ENCODE results near the gene RASSF8.

The RASSF8 gene

DNA sequence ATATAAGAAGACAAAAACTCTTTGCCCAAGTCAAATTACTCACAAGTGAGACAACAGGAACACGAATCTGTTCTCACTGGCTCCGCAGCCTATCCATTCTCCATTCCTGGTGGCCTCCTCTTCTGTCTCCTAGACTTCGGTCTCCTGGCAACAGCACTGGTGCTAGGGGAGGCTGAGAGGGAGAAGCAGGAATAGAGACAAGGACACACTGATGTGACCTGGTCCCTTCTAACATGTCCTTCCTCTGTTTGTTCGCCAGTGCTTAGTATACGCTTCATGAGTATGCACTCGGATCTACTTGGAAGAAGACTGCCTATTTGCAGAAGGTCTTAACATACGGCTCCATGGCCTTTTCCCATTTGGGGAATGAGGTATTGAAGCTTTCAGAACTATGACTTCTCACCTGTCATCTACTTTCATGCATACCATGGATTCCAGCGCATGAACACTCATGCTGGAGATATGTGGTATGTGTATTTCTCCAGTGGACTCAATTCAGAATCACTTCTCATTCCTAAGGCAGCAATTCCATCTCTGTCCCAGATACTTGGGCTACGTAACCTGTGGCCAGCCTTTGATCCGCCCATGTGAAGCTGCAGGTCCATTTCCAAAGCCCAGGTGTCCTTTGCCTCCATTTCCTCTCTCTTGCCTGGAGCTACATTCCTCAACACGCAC, 132.5 kb downstream of the RASSF8 start:
- no peak for TF ChIP-seq EZH2phosphoT487 (conservative IDR thresholded peaks at IDR 0.05; ENCODE audit: low read length)
- TF ChIP-seq, protein P1, sequence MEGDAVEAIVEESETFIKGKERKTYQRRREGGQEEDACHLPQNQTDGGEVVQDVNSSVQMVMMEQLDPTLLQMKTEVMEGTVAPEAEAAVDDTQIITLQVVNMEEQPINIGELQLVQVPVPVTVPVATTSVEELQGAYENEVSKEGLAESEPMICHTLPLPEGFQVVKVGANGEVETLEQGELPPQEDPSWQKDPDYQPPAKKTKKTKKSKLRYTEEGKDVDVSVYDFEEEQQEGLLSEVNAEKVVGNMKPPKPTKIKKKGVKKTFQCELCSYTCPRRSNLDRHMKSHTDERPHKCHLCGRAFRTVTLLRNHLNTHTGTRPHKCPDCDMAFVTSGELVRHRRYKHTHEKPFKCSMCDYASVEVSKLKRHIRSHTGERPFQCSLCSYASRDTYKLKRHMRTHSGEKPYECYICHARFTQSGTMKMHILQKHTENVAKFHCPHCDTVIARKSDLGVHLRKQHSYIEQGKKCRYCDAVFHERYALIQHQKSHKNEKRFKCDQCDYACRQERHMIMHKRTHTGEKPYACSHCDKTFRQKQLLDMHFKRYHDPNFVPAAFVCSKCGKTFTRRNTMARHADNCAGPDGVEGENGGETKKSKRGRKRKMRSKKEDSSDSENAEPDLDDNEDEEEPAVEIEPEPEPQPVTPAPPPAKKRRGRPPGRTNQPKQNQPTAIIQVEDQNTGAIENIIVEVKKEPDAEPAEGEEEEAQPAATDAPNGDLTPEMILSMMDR (IDR thresholded peaks at IDR 0.05; ENCODE audit: insufficient read depth, low read length, poor library complexity, severe bottlenecking) = no peak
- Histone ChIP-seq H2AFZ (ENCODE audit: low read depth, low read length, severe bottlenecking) (no peak overlapping the region), H3K27me3 (ENCODE audit: low read length) (no peaks in the 10 kb centered on the region), H3K4me3 (ENCODE audit: insufficient read depth, low read length, poor library complexity, severe bottlenecking) (no peak overlapping the region), H3K79me2 (ENCODE audit: insufficient read depth, low read length) (no peaks in the 10 kb centered on the region), H3K9me3 (ENCODE audit: insufficient read depth, low read length) (no peaks in the 10 kb centered on the region), H3F3A (ENCODE audit: insufficient read depth) (no peaks in the 10 kb centered on the region), H4K20me1 (ENCODE audit: low read depth, low read length) (no peaks in the 10 kb centered on the region), H3K9me2 (replicated peaks; ENCODE audit: insufficient read depth, low read length) (no peaks in the 10 kb centered on the region), H3K4me2 (ENCODE audit: low read depth, low read length, poor library complexity, severe bottlenecking) (no peak overlapping the region), H3K36me3 (ENCODE audit: low read length) (no peaks in the 10 kb centered on the region), H3K9ac (ENCODE audit: low read length) (no peak overlapping the region), H3K27ac (ENCODE audit: low read depth, low read length) (no peak overlapping the region)

DNA sequence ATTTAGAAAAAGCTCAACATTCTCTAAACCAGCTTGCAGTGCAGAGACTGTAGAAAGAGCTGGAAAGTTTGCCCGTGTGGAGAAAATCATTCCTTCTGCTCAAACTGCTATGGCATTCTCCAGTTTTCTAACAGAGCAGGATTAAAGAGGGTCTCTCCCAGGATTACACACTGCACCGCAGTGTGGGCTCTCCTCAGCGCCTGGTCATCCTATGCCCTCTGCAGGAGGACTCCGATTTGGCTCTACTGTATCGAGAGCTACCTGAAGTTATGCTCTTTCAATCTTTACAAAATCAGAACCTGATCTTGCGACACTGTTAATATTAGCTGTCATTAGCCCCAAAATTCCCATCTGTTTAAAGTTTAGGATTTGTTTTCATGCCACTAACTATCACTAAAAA, 133.3 kb downstream of the RASSF8 start:
- H4K20me1 ChIP-seq (ENCODE audit: low read depth, low read length) = no peaks in the 10 kb centered on the region
- H3K36me3 ChIP-seq (ENCODE audit: low read length) = no peaks in the 10 kb centered on the region
- no peaks in the 10 kb centered on the region for H3K9me2 ChIP-seq (replicated peaks; ENCODE audit: insufficient read depth, low read length)
- H3K27me3 ChIP-seq (ENCODE audit: low read length) = no peaks in the 10 kb centered on the region
- H2AFZ ChIP-seq (ENCODE audit: low read depth, low read length, severe bottlenecking) = no peak overlapping the region
- no peak overlapping the region for H3K4me2 ChIP-seq (ENCODE audit: low read depth, low read length, poor library complexity, severe bottlenecking)
- TF ChIP-seq, protein P1 (IDR thresholded peaks at IDR 0.05; ENCODE audit: insufficient read depth, low read length, poor library complexity, severe bottlenecking) = no peak
- no peak for TF ChIP-seq EZH2phosphoT487 (conservative IDR thresholded peaks at IDR 0.05; ENCODE audit: low read length)
- no peaks in the 10 kb centered on the region for H3K9me3 ChIP-seq (ENCODE audit: insufficient read depth, low read length)
- H3K27ac ChIP-seq (ENCODE audit: low read depth, low read length) = no peak overlapping the region
- H3K4me3 ChIP-seq (ENCODE audit: insufficient read depth, low read length, poor library complexity, severe bottlenecking) = no peak overlapping the region
- H3K9ac ChIP-seq (ENCODE audit: low read length) = no peak overlapping the region
- no peaks in the 10 kb centered on the region for H3F3A ChIP-seq (ENCODE audit: insufficient read depth)
- H3K79me2 ChIP-seq (ENCODE audit: insufficient read depth, low read length) = no peaks in the 10 kb centered on the region

DNA sequence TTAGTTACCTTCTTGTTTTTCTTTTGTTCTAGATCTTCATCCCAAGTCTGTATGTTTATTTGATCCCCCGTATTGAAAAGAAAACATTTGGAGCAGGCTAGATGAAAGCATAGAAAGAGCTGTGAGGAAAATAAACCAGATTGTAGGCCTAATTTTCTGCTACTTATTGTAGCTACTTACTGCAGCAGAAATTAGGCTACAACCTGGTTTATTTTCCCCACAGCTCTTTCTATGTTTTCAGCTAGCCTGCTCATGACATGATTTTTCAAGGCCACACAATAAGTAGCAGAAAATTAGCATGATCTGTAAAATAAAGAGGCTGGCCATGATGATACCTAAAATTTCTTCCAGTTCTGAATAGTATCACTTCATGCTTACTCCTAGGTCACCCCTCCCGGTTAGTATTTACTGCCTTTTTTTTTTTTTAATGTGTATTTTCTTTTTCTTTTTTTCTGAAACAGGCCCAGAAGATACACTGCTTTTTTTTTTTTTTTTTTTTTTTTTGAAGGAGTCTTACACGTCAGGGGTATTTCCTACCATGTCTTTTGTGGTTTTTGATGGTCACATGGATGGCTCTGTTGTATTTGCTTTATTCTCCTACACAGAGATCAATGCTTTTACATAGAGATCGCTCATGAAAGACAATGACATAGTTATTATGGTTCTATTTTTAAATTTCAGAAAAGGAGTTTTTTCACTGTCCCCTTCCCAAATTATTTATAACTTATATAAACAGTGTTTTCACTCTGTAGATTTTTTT, 134.0 kb downstream of the RASSF8 start:
- Histone ChIP-seq H4K20me1 (ENCODE audit: low read depth, low read length) (no peaks in the 10 kb centered on the region), H3K9ac (ENCODE audit: low read length) (no peak overlapping the region), H3K79me2 (ENCODE audit: insufficient read depth, low read length) (no peaks in the 10 kb centered on the region), H3K36me3 (ENCODE audit: low read length) (no peaks in the 10 kb centered on the region), H3K9me3 (ENCODE audit: insufficient read depth, low read length) (no peaks in the 10 kb centered on the region), H3K27me3 (ENCODE audit: low read length) (no peaks in the 10 kb centered on the region), H3K4me3 (ENCODE audit: insufficient read depth, low read length, poor library complexity, severe bottlenecking) (no peak overlapping the region), H2AFZ (ENCODE audit: low read depth, low read length, severe bottlenecking) (no peak overlapping the region), H3K4me2 (ENCODE audit: low read depth, low read length, poor library complexity, severe bottlenecking) (no peak overlapping the region), H3K27ac (ENCODE audit: low read depth, low read length) (no peak overlapping the region), H3K9me2 (replicated peaks; ENCODE audit: insufficient read depth, low read length) (no peaks in the 10 kb centered on the region), H3F3A (ENCODE audit: insufficient read depth) (no peaks in the 10 kb centered on the region)
- TF ChIP-seq, protein P1 (IDR thresholded peaks at IDR 0.05; ENCODE audit: insufficient read depth, low read length, poor library complexity, severe bottlenecking) = no peak
- no peak for TF ChIP-seq EZH2phosphoT487 (conservative IDR thresholded peaks at IDR 0.05; ENCODE audit: low read length)

Measured in SU-DHL-6 (cell line).